Astrocyte of the spinal cord (primary cell): ENCODE data around the gene GIMAP5.

Experiments used
- DNase-seq: peaks from one replicate; pipeline ENCODE4 v3.0.0; 2011; ENCODE audit warnings: low read depth, low spot score
- H3K4me3 ChIP-seq: 2 replicates; pipeline ENCODE4 v1.5.1; 2011; ENCODE audit warnings: low read depth, mild to moderate bottlenecking, low read length, moderate library complexity
- CTCF ChIP-seq: IDR thresholded peaks from 2 replicates; pipeline ENCODE4 v1.5.1; 2012; ENCODE audit warnings: low read depth, mild to moderate bottlenecking, low read length, inconsistent platforms
- in situ Hi-C: cut with HindIII; loops from 2 replicates; pipeline ENCODE4 v1.10.0; 2017; ENCODE audit warnings: low sequenced_read_pairs

The GIMAP5 gene

GRCh38 chr7:150737265-150738055 is at the start of gene GIMAP5:
Gene GIMAP5, plus strand, starts transcription at chr7:150737418. Its CDS starts 3,467 bp downstream, at chr7:150740885.
- no peak for DNase-seq
- in situ Hi-C loops = no loop called here
- TF ChIP-seq CTCF = no peak
- no peak within 1 kb of the TSS for H3K4me3 ChIP-seq

DNA sequence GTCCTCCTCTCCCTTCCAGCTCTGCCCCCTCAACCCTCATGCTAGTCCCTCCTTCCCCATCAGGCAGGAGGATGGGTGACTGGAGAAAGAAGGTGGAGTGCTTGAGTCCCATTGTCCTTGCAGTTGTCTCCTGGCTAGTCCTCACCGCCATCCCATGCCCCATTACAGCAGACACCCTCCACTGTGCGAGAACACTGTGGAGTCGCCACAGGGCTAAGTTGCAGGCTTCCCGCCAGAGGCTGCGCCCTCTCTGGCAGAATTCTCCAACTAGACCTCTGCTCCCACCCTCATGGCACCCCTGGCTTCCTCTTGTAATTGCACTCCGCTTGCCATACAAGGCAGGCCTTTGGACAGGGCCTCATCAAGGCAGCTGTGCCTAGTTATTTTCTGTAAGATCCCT is 48.6 kb upstream of the GIMAP5 start:
- DNase-seq = no peak
- in situ Hi-C loops = no loop called here
- no peak for TF ChIP-seq CTCF
- H3K4me3 ChIP-seq = no peak overlapping the region

DNA sequence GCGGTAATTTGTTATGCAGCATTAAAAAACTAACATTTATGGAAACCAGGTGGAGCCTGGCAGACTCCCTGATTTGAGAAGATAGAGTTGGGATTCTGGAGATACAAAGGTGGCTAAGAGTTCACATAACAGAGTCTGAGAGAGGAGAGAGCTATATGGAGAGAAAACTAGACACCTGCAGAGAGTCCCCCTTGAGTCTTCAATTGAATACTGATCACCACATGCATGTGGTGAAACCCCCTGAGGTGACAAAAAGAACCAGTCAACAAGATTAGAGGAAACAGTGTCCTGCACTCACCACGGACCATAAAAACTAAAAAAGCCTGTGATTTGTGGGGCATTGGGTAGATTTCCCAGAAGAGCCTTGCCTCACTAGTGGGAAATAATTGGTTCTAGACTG is 41.6 kb upstream of the GIMAP5 start:
- TF ChIP-seq CTCF = no peak
- no peak overlapping the region for H3K4me3 ChIP-seq
- in situ Hi-C loops = no loop called here
- DNase-seq = no peak

DNA sequence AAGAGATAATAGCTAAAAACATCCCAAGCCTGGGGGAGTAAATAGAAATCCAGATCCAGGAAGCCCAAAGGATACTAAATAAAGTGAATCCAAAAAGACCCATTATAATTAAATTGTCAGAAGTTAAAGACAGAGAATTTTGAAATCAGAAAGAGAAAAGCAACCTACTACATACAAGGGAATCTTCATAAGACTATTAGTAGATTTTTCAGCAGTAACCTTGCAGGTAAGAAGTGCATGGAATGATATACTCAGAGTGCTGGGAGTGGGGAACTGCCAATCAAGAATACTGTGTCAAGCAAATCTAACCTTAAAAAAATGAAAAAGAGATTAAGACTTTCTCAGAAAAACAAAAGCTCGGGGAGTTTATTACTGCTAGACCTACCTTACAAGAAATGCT is 34.0 kb upstream of the GIMAP5 start:
- TF ChIP-seq CTCF = no peak
- no peak overlapping the region for H3K4me3 ChIP-seq
- DNase-seq = no peak
- in situ Hi-C loops = no loop called here

DNA sequence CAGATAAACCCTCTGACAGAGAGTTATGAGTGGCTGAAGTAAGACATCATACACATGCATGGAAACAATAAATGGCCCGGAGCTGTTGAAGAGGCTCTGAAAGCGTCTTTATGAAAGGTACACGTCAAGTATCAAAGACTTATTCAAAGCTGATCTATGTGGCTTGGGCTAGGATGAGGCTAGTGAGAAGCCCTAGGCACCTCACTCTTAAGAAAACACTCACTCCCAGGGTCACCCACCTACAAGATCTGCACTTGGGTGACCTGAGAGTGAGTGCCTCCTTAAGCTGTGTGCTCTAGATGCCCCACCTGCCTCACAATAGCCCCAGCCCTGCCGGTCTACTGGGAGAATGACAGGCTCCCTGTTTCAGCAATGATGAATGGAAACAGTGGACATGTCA is 21.9 kb upstream of the GIMAP5 start:
- TF ChIP-seq CTCF = no peak
- in situ Hi-C loops = no loop called here
- DNase-seq = no peak
- no peak overlapping the region for H3K4me3 ChIP-seq

DNA sequence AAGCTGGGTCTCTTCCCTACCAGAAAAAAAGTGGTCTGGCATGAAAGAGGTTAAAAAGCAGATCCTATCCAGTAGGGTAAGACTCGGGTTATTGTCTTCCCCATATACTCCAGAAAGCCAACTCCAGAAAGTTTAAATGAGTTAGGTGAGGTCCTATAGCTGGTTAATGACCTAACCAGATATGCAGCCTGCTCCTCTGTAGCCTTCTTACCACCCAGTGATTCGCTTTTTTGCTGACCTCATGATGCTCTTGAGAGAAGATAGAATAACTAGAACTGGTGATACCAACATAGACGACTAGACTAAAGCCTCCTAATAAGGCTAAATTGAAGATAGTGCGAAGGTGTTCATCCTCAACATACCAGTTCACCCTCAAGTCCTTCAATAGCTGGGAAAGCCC is 21.5 kb upstream of the GIMAP5 start:
- TF ChIP-seq CTCF = no peak
- in situ Hi-C loops = no loop called here
- no peak overlapping the region for H3K4me3 ChIP-seq
- no peak for DNase-seq
